Lung (tissue), 12 donors: ENCODE data around the gene CALM1. TPM values are rescaled to one million over a fixed set of nuclear protein-coding genes. Genes with fewer than 3 reads are reported as not detected.

Source experiments
- ATAC-seq: fragments of 200-7000 bp; cut with Tn5 transposase; one replicate; pipeline ENCODE4 v1.9.1; 2020; ENCODE audit warnings: moderate number of reproducible peaks; ENCODE audit not compliant: insufficient read depth, low FRiP score
- DNase-seq, 3 donors: peaks; one replicate each; pipeline ENCODE4 v3.0.0-alpha.2; 2013 to 2017
- H3K27ac ChIP-seq, 2 donors: one replicate each; pipeline ENCODE4 v1.5.1; 2013; ENCODE audit warnings: mild to moderate bottlenecking in 2 of 2, moderate library complexity in 2 of 2, control low read depth in 1 of 2, inconsistent platforms in 1 of 2, low read depth in 1 of 2, low read length in 1 of 2
- H3K27me3 ChIP-seq, 3 donors: one replicate each; pipeline ENCODE4 v1.5.1; 2013; ENCODE audit warnings: low read length in 2 of 3; ENCODE audit not compliant: control insufficient read depth in 3 of 3, insufficient read depth in 3 of 3
- H3K36me3 ChIP-seq, 4 donors: one replicate each; pipeline ENCODE4 v1.5.1; 2013; ENCODE audit warnings: low read length in 4 of 4, mild to moderate bottlenecking in 1 of 4, moderate library complexity in 1 of 4; ENCODE audit not compliant: control insufficient read depth in 4 of 4, insufficient read depth in 4 of 4
- H3K4me1 ChIP-seq, 5 donors: one replicate each; pipeline ENCODE4 v1.5.1; 2013; ENCODE audit warnings: low read length in 5 of 5, mild to moderate bottlenecking in 2 of 5, moderate library complexity in 1 of 5; ENCODE audit not compliant: control insufficient read depth in 5 of 5, insufficient read depth in 5 of 5
- H3K4me3 ChIP-seq: one replicate; pipeline ENCODE4 v1.5.1; 2013; ENCODE audit warnings: mild to moderate bottlenecking, control low read depth, moderate library complexity
- H3K9ac ChIP-seq, 2 donors: one replicate each; pipeline ENCODE4 v1.5.1; 2013; ENCODE audit warnings: low read length in 2 of 2, control low read depth in 1 of 2; ENCODE audit not compliant: insufficient read depth in 1 of 2
- H3K9me3 ChIP-seq, 4 donors: one replicate each; pipeline ENCODE4 v1.5.1; 2013; ENCODE audit warnings: low read length in 3 of 4, mild to moderate bottlenecking in 1 of 4, moderate library complexity in 1 of 4; ENCODE audit not compliant: control insufficient read depth in 4 of 4, insufficient read depth in 3 of 4
- WGBS, 2 donors: extraction: QIAGEN DNeasy Blood & Tissue Kit; methylation state at CpG; one replicate each; pipeline ENCODE4 v1.1.7; 2013; 5-methylcytosine and 5-hydroxymethylcytosine counted together
- polyA plus RNA-seq, 2 donors: library from polyadenylated mRNA; stranded (reverse); fragments of 200-250 nt; gene quantifications; one replicate each; pipeline ENCODE4 v1.2.1, GENCODE V29; 2013
- total RNA-seq, 2 donors: library from RNA; depleted of rRNA in 1 of 2; stranded (reverse); fragments of >200 nt in 1 of 2; gene quantifications; one replicate each; pipeline ENCODE4 v1.2.1, GENCODE V29; 2014 to 2021
- TF ChIP-seq, protein P1 (sequence below): IDR thresholded peaks from 2 replicates; pipeline ENCODE4 v1.5.1; 2012; ENCODE audit warnings: mild to moderate bottlenecking; ENCODE audit errors: control extremely low read depth, extremely low read depth
- donor health status: control.
- donor health status: control.
- donor health status: Bipolar disorder and iron deficiency.
- donor health status: healthy.
- donor health status: DM: yes; HTN: yes; CAD: no.

The CALM1 gene
- total and polyA plus RNA-seq, 4 donors: 364 to 543 (median 478) TPM

GRCh38 chr14:90358359-90358758, 38.5 kb upstream of the CALM1 start:
- DNase-seq: no peak
- Histone ChIP-seq H3K4me1 (peaks cover 0 to 2% (median 0%) of the 10 kb centered on the region in 5 donors), H3K36me3 (no peaks in the 10 kb centered on the region), H3K27ac (no peak overlapping the region), H3K27me3 (no peaks in the 10 kb centered on the region), H3K4me3 (no peak overlapping the region), H3K9ac (no peak overlapping the region), H3K9me3 (peaks cover 0 to 2% (median 0%) of the 10 kb centered on the region in 4 donors)
- 91 to 96% methylated on average over 4 of the region's 4 CpGs for WGBS, 2 donors
- no peak for ATAC-seq
- TF ChIP-seq, protein P1, sequence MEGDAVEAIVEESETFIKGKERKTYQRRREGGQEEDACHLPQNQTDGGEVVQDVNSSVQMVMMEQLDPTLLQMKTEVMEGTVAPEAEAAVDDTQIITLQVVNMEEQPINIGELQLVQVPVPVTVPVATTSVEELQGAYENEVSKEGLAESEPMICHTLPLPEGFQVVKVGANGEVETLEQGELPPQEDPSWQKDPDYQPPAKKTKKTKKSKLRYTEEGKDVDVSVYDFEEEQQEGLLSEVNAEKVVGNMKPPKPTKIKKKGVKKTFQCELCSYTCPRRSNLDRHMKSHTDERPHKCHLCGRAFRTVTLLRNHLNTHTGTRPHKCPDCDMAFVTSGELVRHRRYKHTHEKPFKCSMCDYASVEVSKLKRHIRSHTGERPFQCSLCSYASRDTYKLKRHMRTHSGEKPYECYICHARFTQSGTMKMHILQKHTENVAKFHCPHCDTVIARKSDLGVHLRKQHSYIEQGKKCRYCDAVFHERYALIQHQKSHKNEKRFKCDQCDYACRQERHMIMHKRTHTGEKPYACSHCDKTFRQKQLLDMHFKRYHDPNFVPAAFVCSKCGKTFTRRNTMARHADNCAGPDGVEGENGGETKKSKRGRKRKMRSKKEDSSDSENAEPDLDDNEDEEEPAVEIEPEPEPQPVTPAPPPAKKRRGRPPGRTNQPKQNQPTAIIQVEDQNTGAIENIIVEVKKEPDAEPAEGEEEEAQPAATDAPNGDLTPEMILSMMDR: no peak

DNA sequence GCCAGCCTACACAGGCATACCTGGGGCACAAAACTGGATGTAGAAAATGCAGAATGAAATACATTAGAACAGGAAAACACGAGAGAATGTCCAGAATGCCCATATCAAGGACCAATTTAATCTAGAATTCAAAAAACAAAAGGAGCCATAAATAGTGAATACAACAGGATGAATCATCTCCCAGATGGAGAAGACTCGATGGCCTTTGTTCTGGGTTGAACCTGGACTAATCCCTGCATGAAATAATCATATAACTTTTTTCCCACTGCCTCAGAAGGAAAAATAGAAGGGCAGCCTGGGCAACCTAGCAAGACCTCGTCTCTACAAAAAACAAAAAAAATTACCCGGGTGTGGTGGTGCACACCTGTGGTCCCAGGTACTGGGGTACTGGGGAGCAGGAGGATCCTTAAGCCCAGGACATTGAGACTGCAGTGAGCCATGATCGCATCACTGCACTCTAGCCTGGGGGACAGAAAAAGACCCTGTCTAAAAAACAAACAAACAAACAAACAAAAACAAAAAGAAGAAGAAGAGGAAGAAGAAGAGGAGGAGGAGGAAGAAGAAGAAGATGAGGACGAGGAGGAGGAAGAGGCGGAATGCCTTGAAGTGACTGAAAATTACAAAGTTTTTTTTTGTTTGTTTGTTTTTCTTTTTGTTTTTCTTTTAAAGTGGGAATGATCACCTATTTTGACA, 34.8 kb upstream of the CALM1 start:
- Histone ChIP-seq H3K27me3 (no peaks in the 10 kb centered on the region), H3K27ac (no peak overlapping the region), H3K4me3 (no peak overlapping the region), H3K9ac (no peak overlapping the region), H3K36me3 (no peaks in the 10 kb centered on the region), H3K4me1 (peaks cover 0 to 2% (median 0%) of the 10 kb centered on the region in 5 donors), H3K9me3 (peaks cover 0 to 2% (median 0%) of the 10 kb centered on the region in 4 donors)
- DNase-seq (no peak), ATAC-seq (no peak)
- 88 to 89% methylated on average over 7 of the region's 7 CpGs for WGBS, 2 donors
- TF ChIP-seq, protein P1: no peak

DNA sequence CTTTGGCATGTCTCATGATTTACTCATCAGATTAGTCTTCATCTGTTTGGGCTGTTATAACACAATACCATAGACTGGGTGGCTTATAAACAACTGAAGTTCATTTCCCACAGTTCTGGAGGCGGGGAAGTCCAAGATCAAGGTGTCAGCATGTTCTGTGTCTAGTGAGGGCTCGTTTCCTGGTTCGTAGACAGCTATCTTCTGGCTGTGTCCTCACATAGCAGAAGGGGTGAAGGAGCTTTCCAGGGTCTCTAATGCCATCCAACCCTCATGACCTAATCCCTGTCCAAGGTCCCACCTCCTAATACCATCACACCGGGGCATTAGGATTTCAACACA, 34.3 kb upstream of the CALM1 start:
- Histone ChIP-seq H3K9me3 (peaks cover 0 to 2% (median 0%) of the 10 kb centered on the region in 4 donors), H3K4me3 (no peak overlapping the region), H3K27ac (no peak overlapping the region), H3K4me1 (peaks cover 0 to 2% (median 0%) of the 10 kb centered on the region in 5 donors), H3K27me3 (no peaks in the 10 kb centered on the region), H3K36me3 (no peaks in the 10 kb centered on the region), H3K9ac (no peak overlapping the region)
- ATAC-seq: no peak
- TF ChIP-seq, protein P1: no peak
- 89 to 91% methylated on average over 4 of the region's 4 CpGs for WGBS, 2 donors
- DNase-seq: no peak
